B cell (primary cell): Measurements from ENCODE around the gene ZNF100. TPM values are rescaled to one million over a fixed set of nuclear protein-coding genes. Genes with fewer than 3 reads are reported as not detected.

ENCODE experiments used
- ATAC-seq: fragments of 200-7000 bp; cut with Tn5 transposase; one replicate; pipeline ENCODE4 v1.10.0; 2021; ENCODE audit warnings: low read depth, mild to moderate bottlenecking, moderate number of reproducible peaks, moderate library complexity
- CTCF ChIA-PET: fragments of 350-600 bp; sonication (Branson Sonifier 250); formaldehyde crosslinking; loops from one replicate; lab custom pipeline; 2021; ENCODE audit warnings: antibody characterized with exemption, inconsistent platforms; lab: Charles Lee
- POLR2A ChIA-PET: fragments of 350-600 bp; sonication (Branson Sonifier 250); formaldehyde crosslinking; loops from one replicate; lab custom pipeline; 2021; ENCODE audit warnings: antibody characterized with exemption; lab: Charles Lee
- DNase-seq: peaks from one replicate; pipeline ENCODE4 v3.0.0; 2013
- H2AFZ ChIP-seq: 2 replicates; pipeline ENCODE4 v1.6.1; 2012; ENCODE audit warnings: mild to moderate bottlenecking, low read depth, low read length; ENCODE audit not compliant: insufficient read depth, poor library complexity, severe bottlenecking
- H3K27ac ChIP-seq, 2 donors: 1 replicate in 1 of 2; 2 replicates in 1 of 2; pipeline ENCODE4 v1.5.1; 2012 to 2013; ENCODE audit warnings: low read length in 2 of 2, mild to moderate bottlenecking in 2 of 2, moderate library complexity in 1 of 2
- H3K27me3 ChIP-seq, 4 experiments: fragments of 200-600 bp in 1 of 4; sonication (generic) in 1 of 4; replicated peaks in 1 of 4; 1 replicate in 2 of 4; 2 replicates in 2 of 4; pipeline versions ENCODE4 v1.6.1 to v1.7.0; 2013 to 2016; ENCODE audit warnings: low read length in 3 of 4, mild to moderate bottlenecking in 2 of 4, mixed read lengths in 1 of 4, moderate library complexity in 1 of 4; ENCODE audit not compliant: insufficient read depth in 4 of 4, control insufficient read depth in 3 of 4; ENCODE audit errors: control extremely low read depth in 1 of 4
- H3K36me3 ChIP-seq, 2 experiments: replicated peaks in 1 of 2; 1 replicate in 1 of 2; 2 replicates in 1 of 2; pipeline versions ENCODE4 v1.6.1 to v1.7.1; 2013; ENCODE audit warnings: low read length in 1 of 2; ENCODE audit not compliant: insufficient read depth in 2 of 2, control insufficient read depth in 1 of 2; ENCODE audit errors: control extremely low read depth in 1 of 2, extremely low read depth in 1 of 2
- H3K4me1 ChIP-seq, 2 donors: fragments of 200-600 bp in 1 of 2; sonication (generic) in 1 of 2; 1 replicate in 1 of 2; 2 replicates in 1 of 2; pipeline versions ENCODE4 v1.5.1 to v1.6.1; 2013 to 2017; ENCODE audit warnings: low read length in 2 of 2; ENCODE audit not compliant: control insufficient read depth in 2 of 2, insufficient read depth in 2 of 2
- H3K4me2 ChIP-seq: replicated peaks from 2 replicates; pipeline ENCODE3; 2012; ENCODE audit warnings: mild to moderate bottlenecking, low read depth, low read length; ENCODE audit not compliant: poor library complexity, severe bottlenecking
- H3K4me3 ChIP-seq, 5 experiments: fragments of 200-600 bp in 1 of 5; sonication (generic) in 1 of 5; 1 replicate in 3 of 5; 2 replicates in 2 of 5; pipeline versions ENCODE4 v1.5.1 to v1.7.0; 2011 to 2016; ENCODE audit warnings: low read length in 4 of 5, mild to moderate bottlenecking in 4 of 5, low read depth in 2 of 5, control low read depth in 1 of 5, moderate library complexity in 1 of 5; ENCODE audit not compliant: insufficient read depth in 1 of 5; ENCODE audit errors: control extremely low read depth in 1 of 5, extremely low read depth in 1 of 5
- H3K79me2 ChIP-seq: fragments of 200-600 bp; sonication (generic); one replicate; pipeline ENCODE4 v1.6.0; 2016; ENCODE audit warnings: low read length; ENCODE audit not compliant: control insufficient read depth, insufficient read depth
- H3K9ac ChIP-seq: fragments of 200-600 bp; sonication (generic); 2 replicates; pipeline ENCODE4 v1.6.1; 2017; ENCODE audit warnings: mild to moderate bottlenecking, low read length, moderate library complexity
- H3K9me3 ChIP-seq, 3 donors: one replicate each; pipeline versions ENCODE4 v1.6.1 to v1.7.1; 2013; ENCODE audit warnings: low read length in 2 of 3; ENCODE audit not compliant: control insufficient read depth in 2 of 3, insufficient read depth in 1 of 3; ENCODE audit errors: control extremely low read depth in 1 of 3
- H4K20me1 ChIP-seq: 2 replicates; pipeline ENCODE4 v1.6.0; 2012; ENCODE audit warnings: mild to moderate bottlenecking, low read length; ENCODE audit not compliant: insufficient read depth, control insufficient read depth, poor library complexity, severe bottlenecking
- H3K27ac Mint-ChIP-seq: one replicate; pipeline ENCODE4 v1.8.0; 2021; ENCODE audit warnings: mixed read lengths
- H3K27me3 Mint-ChIP-seq: one replicate; pipeline ENCODE4 v1.8.0; 2021; ENCODE audit warnings: mixed read lengths
- H3K4me1 Mint-ChIP-seq: one replicate; pipeline ENCODE4 v1.8.0; 2021; ENCODE audit warnings: mixed read lengths
- H3K4me3 Mint-ChIP-seq: one replicate; pipeline ENCODE4 v1.8.0; 2021; ENCODE audit warnings: mixed read lengths
- H3K9me3 Mint-ChIP-seq: one replicate; pipeline ENCODE4 v1.8.0; 2022; ENCODE audit warnings: mixed read lengths; ENCODE audit not compliant: insufficient read depth
- EZH2 ChIP-seq: IDR thresholded peaks from 2 replicates; pipeline ENCODE4 v1.6.1; 2012; ENCODE audit warnings: borderline replicate concordance, low read depth, mild to moderate bottlenecking, moderate library complexity, low read length; ENCODE audit not compliant: insufficient read depth, poor library complexity, severe bottlenecking
- WGBS: methylation state at CpG from one replicate; pipeline ENCODE4 v1.1.5; 2013; ENCODE audit warnings: missing lambda C conversion rate; ENCODE audit not compliant: insufficient coverage; 5-methylcytosine and 5-hydroxymethylcytosine counted together
- intact Hi-C: fragments of 100-400 bp; cut with micrococcal nuclease; formaldehyde crosslinking; loops from one replicate; pipeline ENCODE4 v1.10.0; 2022
- polyA plus RNA-seq: library from polyadenylated mRNA; depleted of rRNA; stranded (reverse); fragments of >200 nt; gene quantifications from 2 replicates; pipeline ENCODE4 v1.2.3, GENCODE V29; 2012
- total RNA-seq, 2 donors: library from RNA; stranded (reverse); fragments of 120-200 nt in 1 of 2; gene quantifications; 1 replicate in 1 of 2; 2 replicates in 1 of 2; pipeline versions ENCODE4 v1.2.3 to v1.2.4, GENCODE V29; 2013 to 2022
- TF ChIP-seq, protein P1 (sequence below): fragments of 200-600 bp; IDR thresholded peaks from one replicate; pipeline ENCODE4 v1.8.0; 2022; ENCODE audit warnings: antibody characterized with exemption, mild to moderate bottlenecking

The ZNF100 gene
- total and polyA plus RNA-seq, 2 donors (not counting 1 experiment from before 2014, with no cell fraction given) = 2.9 to 16.0 TPM

DNA sequence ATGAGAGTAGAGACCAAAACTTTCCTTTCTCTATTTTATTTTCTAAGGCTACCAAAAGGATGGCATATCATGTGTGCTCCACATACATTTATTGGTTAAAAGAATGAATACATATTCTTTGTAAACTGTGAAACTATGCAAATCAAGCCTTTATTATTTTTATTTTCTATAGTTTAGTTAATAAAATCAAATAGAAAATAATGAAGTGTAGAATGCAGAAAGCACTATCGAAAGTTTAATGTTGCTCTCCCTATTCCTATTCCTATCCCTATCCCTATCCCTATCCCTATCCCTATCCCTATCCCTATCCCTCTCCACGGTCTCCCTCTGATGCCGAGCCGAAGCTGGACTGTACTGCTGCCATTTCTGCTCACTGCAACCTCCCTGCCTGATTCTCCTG lies 60.3 kb downstream of the ZNF100 start:
- no peak overlapping the region for H3K4me3 ChIP-seq
- H3K4me2 ChIP-seq = no peak overlapping the region
- DNase-seq (no peak), ATAC-seq (no peak)
- no peaks in the 10 kb centered on the region for H3K4me1 Mint-ChIP-seq
- H3K9me3 Mint-ChIP-seq = peaks cover 2% of the 10 kb centered on the region
- ChIA-PET CTCF (no interaction called here), POLR2A (no interaction called here)
- WGBS = 96% methylated on average over 4 of the region's 4 CpGs
- H3K9me3 ChIP-seq = peaks cover 0 to 29% (median 2%) of the 10 kb centered on the region in 3 donors
- no peaks in the 10 kb centered on the region for H3K4me1 ChIP-seq
- TF ChIP-seq, protein P1, sequence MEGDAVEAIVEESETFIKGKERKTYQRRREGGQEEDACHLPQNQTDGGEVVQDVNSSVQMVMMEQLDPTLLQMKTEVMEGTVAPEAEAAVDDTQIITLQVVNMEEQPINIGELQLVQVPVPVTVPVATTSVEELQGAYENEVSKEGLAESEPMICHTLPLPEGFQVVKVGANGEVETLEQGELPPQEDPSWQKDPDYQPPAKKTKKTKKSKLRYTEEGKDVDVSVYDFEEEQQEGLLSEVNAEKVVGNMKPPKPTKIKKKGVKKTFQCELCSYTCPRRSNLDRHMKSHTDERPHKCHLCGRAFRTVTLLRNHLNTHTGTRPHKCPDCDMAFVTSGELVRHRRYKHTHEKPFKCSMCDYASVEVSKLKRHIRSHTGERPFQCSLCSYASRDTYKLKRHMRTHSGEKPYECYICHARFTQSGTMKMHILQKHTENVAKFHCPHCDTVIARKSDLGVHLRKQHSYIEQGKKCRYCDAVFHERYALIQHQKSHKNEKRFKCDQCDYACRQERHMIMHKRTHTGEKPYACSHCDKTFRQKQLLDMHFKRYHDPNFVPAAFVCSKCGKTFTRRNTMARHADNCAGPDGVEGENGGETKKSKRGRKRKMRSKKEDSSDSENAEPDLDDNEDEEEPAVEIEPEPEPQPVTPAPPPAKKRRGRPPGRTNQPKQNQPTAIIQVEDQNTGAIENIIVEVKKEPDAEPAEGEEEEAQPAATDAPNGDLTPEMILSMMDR = no peak
- no peak for TF ChIP-seq EZH2
- intact Hi-C loops = no loop called here
- H3K27me3 Mint-ChIP-seq = no peaks in the 10 kb centered on the region
- H3K27ac Mint-ChIP-seq = no peak overlapping the region
- no peak overlapping the region for H2AFZ ChIP-seq
- no peaks in the 10 kb centered on the region for H3K27me3 ChIP-seq
- H3K9ac ChIP-seq = no peak overlapping the region
- H4K20me1 ChIP-seq = no peaks in the 10 kb centered on the region
- no peaks in the 10 kb centered on the region for H3K79me2 ChIP-seq
- H3K36me3 ChIP-seq = no peaks in the 10 kb centered on the region
- no peak overlapping the region for H3K4me3 Mint-ChIP-seq
- H3K27ac ChIP-seq = no peak overlapping the region

- Histone ChIP-seq H3K79me2 (no peaks in the 10 kb centered on the region), H3K36me3 (no peaks in the 10 kb centered on the region), H4K20me1 (no peaks in the 10 kb centered on the region), H3K9ac (no peak overlapping the region), H3K27ac (no peak overlapping the region), H3K4me1 (no peaks in the 10 kb centered on the region), H3K4me3 (no peak overlapping the region), H3K27me3 (no peaks in the 10 kb centered on the region), H2AFZ (no peak overlapping the region), H3K9me3 (peaks cover 0 to 25% (median 3%) of the 10 kb centered on the region in 3 donors), H3K4me2 (no peak overlapping the region)
- no CpG with 5 or more reads among the region's 1 CpG for WGBS
- DNase-seq (no peak), ATAC-seq (no peak)
- ChIA-PET CTCF (interaction anchor here (1.1 kb wide), 1 partner anchor 9 kb away, joined by 4 read pairs; no protein-coding TSS in a partner anchor), POLR2A (no interaction called here)
- no peaks in the 10 kb centered on the region for H3K27me3 Mint-ChIP-seq
- H3K27ac Mint-ChIP-seq = no peak overlapping the region
- TF ChIP-seq, protein P1 = no peak
- no peak for TF ChIP-seq EZH2
- no peak overlapping the region for H3K4me3 Mint-ChIP-seq
- intact Hi-C loops = no loop called here
- H3K4me1 Mint-ChIP-seq = no peaks in the 10 kb centered on the region
- H3K9me3 Mint-ChIP-seq = peaks cover 2% of the 10 kb centered on the region
These were observed 62.0 kb downstream of the ZNF100 start for GRCh38 chr19:21705393-21705792.
